Left ventricle myocardium superior (tissue), 1 donor: ENCODE results near the gene TNK1. TPM values are rescaled to one million over a fixed set of nuclear protein-coding genes. Genes with fewer than 3 reads are reported as not detected.
A peak's percentile ranks its signal among the peaks of the same experiment; 100 is the strongest.

ENCODE experiments used
- ATAC-seq: fragments of 200-7000 bp; cut with Tn5 transposase; one replicate; pipeline ENCODE4 v1.9.1; 2020; ENCODE audit warnings: mild to moderate bottlenecking, moderate library complexity
- DNase-seq: peaks from one replicate; pipeline ENCODE4 v3.0.0-alpha.2; 2020
- intact Hi-C: fragments of 100-400 bp; cut with micrococcal nuclease; formaldehyde crosslinking; loops from one replicate; pipeline ENCODE4 v1.11.0; 2022
- total RNA-seq: library from RNA; stranded (reverse); fragmentation: NEBNext Ultra II Directional; extraction: Animal tissue kit (Norgen Biotek cat#: 25700); gene quantifications from one replicate; pipeline ENCODE4 v1.2.1, GENCODE V29; 2021
- donor health status: DM: no; HTN: yes; CAD: no; lungs with severe emphysema.

TNK1 gene
- total RNA-seq, 1 donor from 2014 or later: 2.2 TPM

- peak; percentile 57 for ATAC-seq
- DNase-seq: peak; percentile 68
- intact Hi-C loops: no loop called here
Measured at GRCh38 chr17:7383742-7384488, 3.0 kb downstream of the TNK1 start.

- ATAC-seq (no peak), DNase-seq (no peak)
- intact Hi-C loops: no loop called here
Measured at GRCh38 chr17:7384489-7385081, 3.7 kb downstream of the TNK1 start.

- DNase-seq (no peak), ATAC-seq (no peak)
- intact Hi-C loops: no loop called here
Measured at GRCh38 chr17:7388856-7389255, 8.0 kb downstream of the TNK1 start.

GRCh38 chr17:7389924-7390910 lies 9.3 kb downstream of the TNK1 start:
- ATAC-seq (no peak), DNase-seq (no peak)
- intact Hi-C loops: no loop called here

- intact Hi-C loops: no loop called here
- DNase-seq (no peak), ATAC-seq (no peak)
Measured at GRCh38 chr17:7391307-7391706, 10.4 kb downstream of the TNK1 start.

GRCh38 chr17:7392696-7393612 lies 12.1 kb downstream of the TNK1 start:
- no peak for ATAC-seq
- no peak for DNase-seq
- intact Hi-C loops: no loop called here

- intact Hi-C loops: no loop called here
- peak; percentile 21 for ATAC-seq
- DNase-seq: no peak
Measured at GRCh38 chr17:7393613-7394451, 12.9 kb downstream of the TNK1 start.

- peak; percentile 96 for ATAC-seq
- intact Hi-C loops: no loop called here
- peak; percentile 95 for DNase-seq
Measured at GRCh38 chr17:7394452-7395191, 13.7 kb downstream of the TNK1 start, which contains the start of gene PLSCR3. Gene PLSCR3, minus strand, starts transcription at chr17:7394525. Its CDS starts 415 bp downstream, at chr17:7394110.

GRCh38 chr17:7396147-7396546 lies 15.3 kb downstream of the TNK1 start:
- no peak for DNase-seq
- no peak for ATAC-seq
- intact Hi-C loops: no loop called here

GRCh38 chr17:7398612-7399011 lies 17.7 kb downstream of the TNK1 start:
- ATAC-seq: no peak
- intact Hi-C loops: no loop called here

GRCh38 chr17:7403043-7403726 lies 22.3 kb downstream of the TNK1 start:
- DNase-seq (peak; percentile 80), ATAC-seq (peak; percentile 21)
- intact Hi-C loops: no loop called here

More at GRCh38 chr17:7398612-7399011, 17.7 kb downstream of the TNK1 start:
- DNase-seq: no peak

GRCh38 chr17:7403727-7403976 lies 22.8 kb downstream of the TNK1 start:
- intact Hi-C loops: no loop called here
- ATAC-seq (peak; percentile 61), DNase-seq (no peak)

GRCh38 chr17:7403977-7404736 lies 23.3 kb downstream of the TNK1 start, which contains the start of gene TMEM256:
Gene TMEM256, minus strand, starts transcription at chr17:7404097. Its CDS starts 13 bp downstream, at chr17:7404084.
- DNase-seq (peak; percentile 98), ATAC-seq (peak; percentile 94)
- intact Hi-C loops: no loop called here

- DNase-seq (peak; percentile 85), ATAC-seq (peak; percentile 57)
- intact Hi-C loops: no loop called here
Measured at GRCh38 chr17:7404737-7405349, 24.0 kb downstream of the TNK1 start.

GRCh38 chr17:7405350-7406234 lies 24.7 kb downstream of the TNK1 start:
- DNase-seq: peak; percentile 48
- intact Hi-C loops: no loop called here

More at GRCh38 chr17:7405350-7406234, 24.7 kb downstream of the TNK1 start:
- ATAC-seq: no peak
